HG03064 (cell line): Measurements from ENCODE around the gene CETN1.

ENCODE experiments used
- ATAC-seq: cut with Tn5 transposase; IDR thresholded peaks from one replicate; pipeline ENCODE4 v1.9.1; 2021; ENCODE audit warnings: low read depth; ENCODE audit not compliant: unreplicated experiment

CETN1 gene

GRCh38 chr18:618618-619017 is 38.4 kb downstream of the CETN1 start:
- ATAC-seq = no peak

GRCh38 chr18:621291-622043 is 41.3 kb downstream of the CETN1 start:
- ATAC-seq = no peak

DNA sequence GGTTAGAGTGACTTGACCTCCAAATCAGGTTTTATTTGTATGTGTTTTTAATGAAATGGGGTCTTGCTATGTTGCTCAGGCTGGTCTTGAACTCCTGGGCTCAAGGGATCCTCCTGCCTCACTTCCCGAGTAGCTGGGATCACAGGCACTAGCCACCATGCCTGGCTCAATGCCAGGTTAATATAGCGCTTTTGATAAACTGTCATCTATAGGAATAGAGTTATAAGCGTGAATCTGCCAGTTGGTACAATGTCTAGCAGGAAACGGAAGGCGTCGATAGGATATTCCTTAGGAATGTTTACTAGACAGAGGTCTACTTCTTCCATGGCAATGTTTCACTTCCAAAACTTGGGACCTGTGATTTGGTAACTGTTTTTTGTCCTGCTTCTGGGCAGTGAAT is 42.1 kb downstream of the CETN1 start:
- no peak for ATAC-seq

DNA sequence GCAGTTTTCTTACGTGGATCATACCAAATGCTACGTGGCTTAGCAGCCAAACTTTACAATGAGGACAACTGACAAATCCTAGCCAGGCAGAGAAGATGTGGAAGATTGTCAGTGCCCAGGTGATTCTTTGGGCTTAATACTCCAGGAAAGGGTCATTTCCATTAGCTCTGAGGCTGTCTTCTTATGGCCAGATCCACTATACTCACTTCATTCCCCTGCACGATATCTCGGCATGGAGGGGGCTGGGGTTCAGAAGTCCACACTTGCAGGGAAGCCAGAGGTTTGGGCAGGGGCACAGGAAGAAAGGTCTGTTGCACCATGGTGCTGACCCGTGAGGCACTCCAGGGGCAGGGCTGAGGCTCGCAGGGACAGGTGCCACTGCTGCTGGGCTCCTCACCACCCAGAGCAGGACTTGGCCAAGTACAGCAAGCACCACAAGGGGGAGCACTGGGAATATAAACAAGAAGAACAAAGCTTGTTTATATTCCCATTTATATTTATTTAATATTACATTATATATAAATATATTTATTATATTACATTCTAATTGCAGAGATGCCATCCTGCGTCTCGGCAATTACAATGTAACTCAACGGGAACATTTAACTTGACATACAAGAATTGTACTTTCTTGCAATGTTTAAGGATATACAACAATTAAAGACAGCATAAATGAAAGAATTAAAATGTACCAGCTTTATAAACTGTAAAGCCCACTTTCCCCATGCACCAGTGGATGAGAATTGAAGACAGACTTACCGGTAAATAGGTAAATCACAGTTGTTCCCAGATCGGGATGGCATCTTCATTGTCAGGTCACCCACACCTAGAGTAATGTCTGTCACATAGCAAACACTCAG is 43.8 kb downstream of the CETN1 start:
- no peak for ATAC-seq

DNA sequence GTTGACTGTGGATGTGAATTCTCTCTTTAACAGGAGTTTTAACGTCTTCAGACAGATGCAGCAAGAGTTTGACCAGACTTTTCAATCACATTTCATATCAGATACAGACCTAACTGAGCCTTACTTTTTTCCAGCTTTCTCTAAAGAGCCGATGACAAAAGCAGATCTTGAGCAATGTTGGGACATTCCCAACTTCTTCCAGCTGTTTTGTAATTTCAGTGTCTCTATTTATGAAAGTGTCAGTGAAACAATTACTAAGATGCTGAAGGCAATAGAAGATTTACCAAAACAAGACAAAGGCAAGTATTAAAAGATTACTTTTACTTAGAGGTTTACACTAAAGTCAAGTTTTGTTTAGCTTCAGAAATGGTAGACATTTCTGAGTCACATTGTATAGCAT is 47.1 kb downstream of the CETN1 start:
- no peak for ATAC-seq

DNA sequence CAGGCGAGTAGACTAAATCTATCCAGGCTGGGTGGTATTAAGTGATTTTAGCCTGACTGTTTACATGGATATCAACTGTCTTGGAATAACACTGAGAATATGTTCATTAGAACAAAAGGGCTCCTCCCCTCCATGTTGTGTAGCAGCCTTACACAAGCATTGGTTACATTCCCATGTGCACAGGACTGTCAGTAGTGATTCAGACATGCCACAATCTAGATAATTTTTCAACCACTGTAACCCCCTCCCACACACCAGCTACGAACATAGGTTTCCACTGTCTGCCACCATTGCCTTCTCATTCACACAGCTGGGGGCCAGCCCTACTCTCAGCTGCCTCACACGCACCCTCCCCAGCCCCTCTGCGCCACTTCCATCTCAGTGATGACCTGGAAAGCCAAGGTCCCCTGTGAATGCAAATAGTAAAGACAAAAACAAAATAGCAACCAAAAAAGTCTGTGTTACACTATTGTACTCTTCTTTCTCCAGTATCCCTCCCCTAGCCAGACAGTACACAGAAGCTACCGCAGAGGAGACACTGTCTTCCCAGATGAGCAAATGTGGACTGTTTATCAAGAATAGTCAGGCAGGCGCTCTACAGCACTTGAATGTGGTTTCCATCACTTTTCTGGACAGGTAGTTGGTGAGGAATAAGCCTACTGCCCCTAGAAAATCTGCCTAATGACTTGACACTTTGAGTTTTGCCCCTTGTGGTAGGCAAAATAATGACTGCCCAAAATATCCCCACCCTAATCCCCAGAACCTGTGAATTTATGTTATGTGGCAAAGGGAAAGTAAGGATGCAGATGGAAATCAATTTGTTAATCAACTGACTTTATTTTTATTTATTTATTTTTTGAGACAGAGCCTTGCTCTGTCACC is 49.3 kb downstream of the CETN1 start:
- ATAC-seq = no peak

GRCh38 chr18:631560-631959 is 51.4 kb downstream of the CETN1 start:
- ATAC-seq = no peak
